Measurements from ENCODE around the gene SRPX2. TPM values are rescaled to one million over a fixed set of nuclear protein-coding genes. Genes with fewer than 3 reads are reported as not detected.
"Not testable (repeated sequence)": the region's sequence is repeated elsewhere in the genome, so short reads cannot be mapped to it uniquely, and the experiment has no call there.

SRPX2 gene
- total RNA-seq, 1 donor from 2014 or later, result 30.4 TPM

GRCh38 chrX:100700809-100701208 is 56.8 kb downstream of the SRPX2 start:
- DNase-seq, result no peak

- no peak for DNase-seq
Measured at GRCh38 chrX:100704581-100705203, 60.7 kb downstream of the SRPX2 start.

- no peak for DNase-seq
Measured at GRCh38 chrX:100710816-100711215, 66.8 kb downstream of the SRPX2 start.

- DNase-seq, result no peak
Measured at GRCh38 chrX:100717363-100717762, 73.4 kb downstream of the SRPX2 start.

- no peak for DNase-seq
Measured at GRCh38 chrX:100719139-100719538, 75.1 kb downstream of the SRPX2 start.

GRCh38 chrX:100720301-100720700 is 76.3 kb downstream of the SRPX2 start:
- DNase-seq, result no peak

GRCh38 chrX:100721328-100721727 is 77.3 kb downstream of the SRPX2 start:
- no peak for DNase-seq

GRCh38 chrX:100724006-100724405 is 80.0 kb downstream of the SRPX2 start:
- DNase-seq, result not testable (repeated sequence)

Other genes with a start within 250 kb of the SRPX2 start
- gene PCDH19, start 233.9 kb upstream of the SRPX2 start, total RNA-seq, result 2.9 TPM
- 3.4 TPM for gene TNMD, start 59.3 kb upstream of the SRPX2 start, total RNA-seq
- gene TSPAN6, start 7.4 kb upstream of the SRPX2 start, total RNA-seq, result 28.4 TPM
- 7.7 TPM for gene SYTL4, start 87.9 kb downstream of the SRPX2 start, total RNA-seq
- 11.4 TPM for gene CSTF2, start 176.2 kb downstream of the SRPX2 start, total RNA-seq
- gene NOX1, start 230.2 kb downstream of the SRPX2 start, total RNA-seq, result not detected